Measurements from ENCODE around the gene SH3RF3. TPM values are rescaled to one million over a fixed set of nuclear protein-coding genes. Genes with fewer than 3 reads are reported as not detected.

SH3RF3 gene
- total and polyA plus RNA-seq, 9 of the 15 experiments (the other 6 are each of a cell fraction or from before 2014, with no cell fraction given) = 0.02 TPM; not detected in 8

DNA sequence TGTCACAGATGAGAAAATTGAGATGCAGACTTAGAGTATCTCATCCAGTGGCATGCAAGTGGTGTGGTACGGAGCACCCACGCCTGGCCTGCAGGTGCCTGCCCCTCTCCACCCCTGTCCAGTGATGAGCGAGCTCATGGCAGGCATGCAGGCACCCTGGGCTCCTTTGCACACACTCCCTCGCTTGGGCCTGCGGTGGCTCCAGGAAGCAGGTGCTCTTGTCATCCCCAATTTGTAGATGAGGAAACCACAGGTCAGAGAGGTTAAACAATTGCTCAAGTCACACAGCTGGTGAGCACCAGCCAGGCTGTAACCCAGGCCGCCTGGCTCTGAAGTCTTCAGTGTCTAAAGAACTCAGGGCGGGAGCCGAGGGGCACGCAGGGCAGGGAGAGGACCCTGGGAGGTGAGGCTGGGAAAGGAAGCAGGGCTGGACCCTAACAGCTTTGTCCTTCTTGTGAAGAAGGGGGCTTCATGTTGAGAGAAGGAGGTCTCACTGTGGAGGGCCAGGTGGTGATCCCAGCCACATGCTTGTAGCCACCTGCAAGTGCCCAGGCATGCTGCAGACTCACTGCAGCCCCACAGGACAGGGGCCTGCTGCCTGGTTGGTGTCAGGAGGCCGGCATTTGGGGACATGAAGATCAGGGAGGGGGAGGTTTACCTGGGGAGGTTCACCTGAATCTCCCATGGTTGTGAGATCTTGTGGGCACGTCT lies 166.2 kb downstream of the SH3RF3 start:
- Histone ChIP-seq H4K20me1 (replicated peaks; ENCODE audit: control insufficient read depth, insufficient read depth, low read length) (no peaks in the 10 kb centered on the region), H3K79me2 (ENCODE audit: control insufficient read depth, insufficient read depth, low read length) (no peaks in the 10 kb centered on the region), H3K4me1 (replicated peaks in 1 of 2; ENCODE audit: control insufficient read depth in 2 of 2, insufficient read depth in 2 of 2, low read length in 2 of 2) (no peaks in the 10 kb centered on the region), H2AFZ (ENCODE audit: low read depth, low read length) (no peak overlapping the region), H3K27ac (ENCODE audit: extremely low read depth, low read depth, low read length) (no peak overlapping the region), H3K36me3 (ENCODE audit: control insufficient read depth, insufficient read depth, low read length) (no peaks in the 10 kb centered on the region), H3K4me2 (ENCODE audit: insufficient read depth, low read length) (no peak overlapping the region), H3K4me3 (no peak overlapping the region), H3K27me3 (ENCODE audit: control insufficient read depth in 2 of 2, insufficient read depth in 2 of 2, low read length in 2 of 2) (peaks cover 2 to 23% of the 10 kb centered on the region in 2 experiments; a peak in 4 of 5 replicates), H3K9me1 (ENCODE audit: control insufficient read depth, insufficient read depth, low read length) (no peaks in the 10 kb centered on the region), H3K9me3 (replicated peaks; ENCODE audit: control insufficient read depth, insufficient read depth, low read depth, low read length) (no peaks in the 10 kb centered on the region), H3K9ac (ENCODE audit: insufficient read depth in 1 of 2, low read depth in 2 of 2, low read length in 2 of 2) (no peak overlapping the region)
- intact Hi-C loops (cut with micrococcal nuclease) = no loop called here
- POLR2A ChIA-PET = interaction anchor here (0.6 kb wide), 1 partner anchor 38 kb away, joined by 3 read pairs; no protein-coding TSS in a partner anchor
- BruUV-seq (replicated peaks) = no TSS peak
- 4% methylated on average over 11 of the region's 11 CpGs for WGBS (ENCODE audit: insufficient coverage, low coverage, missing lambda C conversion rate)
- in situ Hi-C loops (cut with MboI) = no loop called here
- no peak for TF ChIP-seq NCOA4 (IDR thresholded peaks at IDR 0.05; ENCODE audit: partially characterized antibody)
- no peak for TF ChIP-seq ZNF224 (CRISPR knock-in tag; IDR thresholded peaks at IDR 0.05)
- TF ChIP-seq, protein P1, sequence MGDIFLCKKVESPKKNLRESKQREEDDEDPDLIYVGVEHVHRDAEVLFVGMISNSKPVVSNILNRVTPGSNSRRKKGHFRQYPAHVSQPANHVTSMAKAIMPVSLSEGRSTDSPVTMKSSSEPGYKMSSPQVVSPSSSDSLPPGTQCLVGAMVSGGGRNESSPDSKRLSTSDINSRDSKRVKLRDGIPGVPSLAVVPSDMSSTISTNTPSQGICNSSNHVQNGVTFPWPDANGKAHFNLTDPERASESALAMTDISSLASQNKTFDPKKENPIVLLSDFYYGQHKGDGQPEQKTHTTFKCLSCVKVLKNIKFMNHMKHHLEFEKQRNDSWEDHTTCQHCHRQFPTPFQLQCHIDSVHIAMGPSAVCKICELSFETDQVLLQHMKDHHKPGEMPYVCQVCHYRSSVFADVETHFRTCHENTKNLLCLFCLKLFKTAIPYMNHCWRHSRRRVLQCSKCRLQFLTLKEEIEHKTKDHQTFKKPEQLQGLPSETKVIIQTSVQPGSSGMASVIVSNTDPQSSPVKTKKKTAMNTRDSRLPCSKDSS (IDR thresholded peaks at IDR 0.05; ENCODE audit: low read depth, partially characterized antibody) = no peak
- TF ChIP-seq ZBTB12 (CRISPR knock-in tag; IDR thresholded peaks at IDR 0.05) = no peak
- no peak for TF ChIP-seq BRCA1 (IDR thresholded peaks at IDR 0.05)
- no peak for TF ChIP-seq BRCA1 (CRISPR knock-in tag; IDR thresholded peaks at IDR 0.05)
- no peak for TF ChIP-seq MNT (conservative IDR thresholded peaks at IDR 0.05)
- TF ChIP-seq NELFE (IDR thresholded peaks at IDR 0.05; ENCODE audit: insufficient read depth, insufficient read length) = no peak
- TF ChIP-seq SMARCA4 (IDR thresholded peaks at IDR 0.05) = no peak
- TF ChIP-seq YY1 (IDR thresholded peaks at IDR 0.05; ENCODE audit: borderline replicate concordance in 1 of 3, control insufficient read depth in 1 of 3, extremely low read depth in 1 of 3, insufficient read depth in 3 of 3, insufficient read length in 1 of 3, insufficient replicate concordance in 2 of 3, low read depth in 1 of 3, low read length in 2 of 3) = no peak
- TF ChIP-seq, protein P2, sequence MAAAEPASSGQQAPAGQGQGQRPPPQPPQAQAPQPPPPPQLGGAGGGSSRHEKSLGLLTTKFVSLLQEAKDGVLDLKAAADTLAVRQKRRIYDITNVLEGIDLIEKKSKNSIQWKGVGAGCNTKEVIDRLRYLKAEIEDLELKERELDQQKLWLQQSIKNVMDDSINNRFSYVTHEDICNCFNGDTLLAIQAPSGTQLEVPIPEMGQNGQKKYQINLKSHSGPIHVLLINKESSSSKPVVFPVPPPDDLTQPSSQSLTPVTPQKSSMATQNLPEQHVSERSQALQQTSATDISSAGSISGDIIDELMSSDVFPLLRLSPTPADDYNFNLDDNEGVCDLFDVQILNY (CRISPR knock-in tag; IDR thresholded peaks at IDR 0.05) = no peak
- TF ChIP-seq JUNB (CRISPR knock-in tag; conservative IDR thresholded peaks at IDR 0.05) = no peak
- DNase-seq (ENCODE audit: extremely low read depth in 1 of 4, low spot score in 3 of 4) (no peak), ATAC-seq (no peak), FAIRE-seq (no peak)
- CTCF ChIA-PET (ENCODE audit: low intra/inter-chr PET ratio) = no interaction called here
